HUES64 (cell line): ENCODE measurements around the gene BTBD9.

Source experiments
- H3K27ac ChIP-seq: 2 replicates; pipeline ENCODE4 v1.7.0; 2013; ENCODE audit warnings: low read depth, low read length, inconsistent platforms
- H3K27me3 ChIP-seq: 2 replicates; pipeline ENCODE4 v1.6.1; 2013; ENCODE audit warnings: mild to moderate bottlenecking, low read length; ENCODE audit not compliant: insufficient read depth
- H3K36me3 ChIP-seq: 2 replicates; pipeline ENCODE4 v1.6.1; 2013; ENCODE audit warnings: mild to moderate bottlenecking, low read length; ENCODE audit not compliant: insufficient read depth
- H3K4me1 ChIP-seq: 2 replicates; pipeline ENCODE4 v1.6.1; 2013; ENCODE audit warnings: mild to moderate bottlenecking, low read length, moderate library complexity; ENCODE audit not compliant: insufficient read depth
- H3K4me3 ChIP-seq: 2 replicates; pipeline ENCODE4 v1.5.1; 2013; ENCODE audit warnings: mild to moderate bottlenecking, low read length, moderate library complexity
- H3K9ac ChIP-seq: 2 replicates; pipeline ENCODE4 v1.6.1; 2013; ENCODE audit warnings: mild to moderate bottlenecking, low read depth, low read length
- H3K9me3 ChIP-seq: 2 replicates; pipeline ENCODE4 v1.6.1; 2013; ENCODE audit warnings: low read depth, low read length; ENCODE audit not compliant: insufficient read depth
- WGBS: fragments of 150-250, 120-280 bp; methylation state at CpG from one replicate; pipeline ENCODE4 v1.1.7; 2013; ENCODE audit warnings: missing lambda C conversion rate; 5-methylcytosine and 5-hydroxymethylcytosine counted together

The BTBD9 gene

GRCh38 chr6:38375341-38375740 is 264.4 kb downstream of the BTBD9 start:
- Histone ChIP-seq H3K27ac (no peak overlapping the region), H3K9ac (no peak overlapping the region), H3K36me3 (no peaks in the 10 kb centered on the region), H3K27me3 (no peaks in the 10 kb centered on the region), H3K4me3 (no peak overlapping the region), H3K4me1 (peaks cover 7% of the 10 kb centered on the region; the same call in 1 of the 2 replicates), H3K9me3 (no peaks in the 10 kb centered on the region)
- no CpG with 5 or more reads among the region's 1 CpG for WGBS

GRCh38 chr6:38371881-38372280 is 267.8 kb downstream of the BTBD9 start:
- H3K27me3 ChIP-seq = no peaks in the 10 kb centered on the region
- no peak overlapping the region for H3K27ac ChIP-seq
- peaks cover 7% of the 10 kb centered on the region; the same call in 1 of the 2 replicates for H3K4me1 ChIP-seq
- no peak overlapping the region for H3K9ac ChIP-seq
- no peaks in the 10 kb centered on the region for H3K36me3 ChIP-seq
- no CpG with 5 or more reads among the region's 1 CpG for WGBS
- H3K4me3 ChIP-seq = no peak overlapping the region
- H3K9me3 ChIP-seq = no peaks in the 10 kb centered on the region

GRCh38 chr6:38370653-38371601 is 268.8 kb downstream of the BTBD9 start:
- H3K36me3 ChIP-seq = no peaks in the 10 kb centered on the region
- H3K9ac ChIP-seq = no peak overlapping the region
- H3K27ac ChIP-seq = no peak overlapping the region
- no peaks in the 10 kb centered on the region for H3K27me3 ChIP-seq
- WGBS = 85% methylated on average over 8 of the region's 8 CpGs
- no peaks in the 10 kb centered on the region for H3K9me3 ChIP-seq
- peaks cover 7% of the 10 kb centered on the region; the same call in 1 of the 2 replicates for H3K4me1 ChIP-seq
- H3K4me3 ChIP-seq = no peak overlapping the region

- no peak overlapping the region for H3K27ac ChIP-seq
- no peaks in the 10 kb centered on the region for H3K36me3 ChIP-seq
- H3K4me1 ChIP-seq = peaks cover 7% of the 10 kb centered on the region; the same call in 1 of the 2 replicates
- no peak overlapping the region for H3K9ac ChIP-seq
- no peaks in the 10 kb centered on the region for H3K9me3 ChIP-seq
- no peak overlapping the region for H3K4me3 ChIP-seq
- H3K27me3 ChIP-seq = no peaks in the 10 kb centered on the region
These were observed 272.5 kb downstream of the BTBD9 start for GRCh38 chr6:38367231-38367630.

GRCh38 chr6:38366234-38366633 is 273.5 kb downstream of the BTBD9 start:
- H3K4me3 ChIP-seq = no peak overlapping the region
- no peaks in the 10 kb centered on the region for H3K36me3 ChIP-seq
- no peak overlapping the region for H3K27ac ChIP-seq
- peaks cover 4% of the 10 kb centered on the region; the same call in 1 of the 2 replicates for H3K4me1 ChIP-seq
- no peaks in the 10 kb centered on the region for H3K27me3 ChIP-seq
- H3K9me3 ChIP-seq = no peaks in the 10 kb centered on the region
- 91% methylated on average over 3 of the region's 3 CpGs for WGBS
- no peak overlapping the region for H3K9ac ChIP-seq

- H3K27me3 ChIP-seq = no peaks in the 10 kb centered on the region
- no peaks in the 10 kb centered on the region for H3K4me1 ChIP-seq
- WGBS = 92% methylated on average over 2 of the region's 2 CpGs
- no peaks in the 10 kb centered on the region for H3K36me3 ChIP-seq
- H3K4me3 ChIP-seq = no peak overlapping the region
- H3K9me3 ChIP-seq = no peaks in the 10 kb centered on the region
- H3K9ac ChIP-seq = no peak overlapping the region
- no peak overlapping the region for H3K27ac ChIP-seq
These were observed 275.0 kb downstream of the BTBD9 start for GRCh38 chr6:38364775-38365174.

GRCh38 chr6:38364127-38364526 is 275.6 kb downstream of the BTBD9 start:
- H3K27me3 ChIP-seq = no peaks in the 10 kb centered on the region
- no peaks in the 10 kb centered on the region for H3K9me3 ChIP-seq
- no peaks in the 10 kb centered on the region for H3K36me3 ChIP-seq
- no peak overlapping the region for H3K9ac ChIP-seq
- 94% methylated on average over 3 of the region's 3 CpGs for WGBS
- H3K4me3 ChIP-seq = no peak overlapping the region
- no peak overlapping the region for H3K27ac ChIP-seq
- no peaks in the 10 kb centered on the region for H3K4me1 ChIP-seq

- Histone ChIP-seq H3K9ac (no peak overlapping the region), H3K27me3 (no peaks in the 10 kb centered on the region), H3K4me1 (peaks cover 5% of the 10 kb centered on the region; the same call in 1 of the 2 replicates), H3K36me3 (no peaks in the 10 kb centered on the region), H3K9me3 (no peaks in the 10 kb centered on the region), H3K27ac (no peak overlapping the region), H3K4me3 (no peak overlapping the region)
- WGBS = 93% methylated on average over 4 of the region's 4 CpGs
These were observed 284.2 kb downstream of the BTBD9 start for GRCh38 chr6:38355519-38355918.

- no peak overlapping the region for H3K9ac ChIP-seq
- no peak overlapping the region for H3K4me3 ChIP-seq
- H3K36me3 ChIP-seq = no peaks in the 10 kb centered on the region
- H3K9me3 ChIP-seq = no peaks in the 10 kb centered on the region
- H3K4me1 ChIP-seq = peaks cover 10% of the 10 kb centered on the region; the same call in 1 of the 2 replicates
- no peak overlapping the region for H3K27ac ChIP-seq
- 94% methylated on average over 1 of the region's 1 CpG for whole genome bisulfite sequencing
- H3K27me3 ChIP-seq = no peaks in the 10 kb centered on the region
These were observed 284.8 kb downstream of the BTBD9 start for GRCh38 chr6:38354905-38355304.

GRCh38 chr6:38354037-38354381 is 285.7 kb downstream of the BTBD9 start:
- Histone ChIP-seq H3K36me3 (no peaks in the 10 kb centered on the region), H3K9me3 (no peaks in the 10 kb centered on the region), H3K4me3 (no peak overlapping the region), H3K9ac (no peak overlapping the region), H3K27ac (no peak overlapping the region), H3K27me3 (no peaks in the 10 kb centered on the region), H3K4me1 (peaks cover 14% of the 10 kb centered on the region; the same call in 1 of the 2 replicates)
- no CpG with 5 or more reads among the region's 1 CpG for WGBS

- Histone ChIP-seq H3K27me3 (no peaks in the 10 kb centered on the region), H3K27ac (no peak overlapping the region), H3K36me3 (no peaks in the 10 kb centered on the region), H3K4me3 (no peak overlapping the region), H3K4me1 (peaks cover 14% of the 10 kb centered on the region; the same call in 1 of the 2 replicates), H3K9ac (no peak overlapping the region), H3K9me3 (no peaks in the 10 kb centered on the region)
- 85% methylated on average over 5 of the region's 7 CpGs for WGBS
These were observed 286.3 kb downstream of the BTBD9 start for GRCh38 chr6:38353310-38354036.
